Fibroblast of lung (primary cell): Measurements from ENCODE around the gene CAVIN1. TPM values are rescaled to one million over a fixed set of nuclear protein-coding genes. Genes with fewer than 3 reads are reported as not detected.

Experiments used
- DNase-seq, 2 donors: peaks; one replicate each; pipeline versions ENCODE4 v3.0.0 to v3.0.0-alpha.2; 2010; ENCODE audit warnings: low read depth in 2 of 2
- H2AFZ ChIP-seq: 2 replicates; pipeline ENCODE4 v1.5.1; 2012; ENCODE audit warnings: low read length, control low read depth, inconsistent platforms
- H3K27ac ChIP-seq: 2 replicates; pipeline ENCODE4 v1.5.1; 2011; ENCODE audit warnings: low read length, control low read depth; ENCODE audit not compliant: insufficient read depth
- H3K27me3 ChIP-seq: 2 replicates; pipeline ENCODE4 v1.5.1; 2011; ENCODE audit warnings: mild to moderate bottlenecking, low read length; ENCODE audit not compliant: control insufficient read depth, insufficient read depth
- H3K36me3 ChIP-seq: 2 replicates; pipeline ENCODE4 v1.5.1; 2011; ENCODE audit warnings: low read length; ENCODE audit not compliant: control insufficient read depth, insufficient read depth
- H3K4me1 ChIP-seq: 2 replicates; pipeline ENCODE4 v1.5.1; 2011; ENCODE audit warnings: low read length; ENCODE audit not compliant: control insufficient read depth, insufficient read depth; ENCODE audit errors: extremely low read depth
- H3K4me2 ChIP-seq: 2 replicates; pipeline ENCODE4 v1.5.1; 2011; ENCODE audit warnings: low read length, control low read depth; ENCODE audit not compliant: insufficient read depth; ENCODE audit errors: extremely low read depth
- H3K4me3 ChIP-seq, 4 experiments: fragments of 200-600 bp in 1 of 4; sonication (generic) in 1 of 4; replicated peaks in 1 of 4; 2 replicates each; pipeline ENCODE4 v1.5.1; 2011 to 2016; ENCODE audit warnings: low read length in 4 of 4, low read depth in 3 of 4, mild to moderate bottlenecking in 3 of 4, control low read depth in 2 of 4, inconsistent platforms in 1 of 4, mixed read lengths in 1 of 4; ENCODE audit not compliant: insufficient read depth in 1 of 4; ENCODE audit errors: control extremely low read depth in 1 of 4
- H3K79me2 ChIP-seq: 2 replicates; pipeline ENCODE4 v1.5.1; 2012; ENCODE audit warnings: mild to moderate bottlenecking, low read length, inconsistent platforms; ENCODE audit not compliant: control insufficient read depth, insufficient read depth
- H3K9ac ChIP-seq: 2 replicates; pipeline ENCODE4 v1.5.1; 2011; ENCODE audit warnings: mild to moderate bottlenecking, low read length, control low read depth; ENCODE audit not compliant: insufficient read depth
- H3K9me3 ChIP-seq: 2 replicates; pipeline ENCODE4 v1.5.1; 2012; ENCODE audit warnings: low read depth, low read length; ENCODE audit not compliant: control insufficient read depth, insufficient read depth
- H4K20me1 ChIP-seq: 2 replicates; pipeline ENCODE4 v1.5.1; 2011; ENCODE audit warnings: low read length; ENCODE audit not compliant: control insufficient read depth, insufficient read depth; ENCODE audit errors: extremely low read depth
- CTCF ChIP-seq, 2 donors: IDR thresholded peaks in 1 of 2; conservative IDR thresholded peaks in 1 of 2; 1 replicate in 1 of 2; 2 replicates in 1 of 2; pipeline ENCODE4 v1.5.1; 2011 to 2012; ENCODE audit warnings: low read length in 2 of 2, control low read depth in 1 of 2, inconsistent platforms in 1 of 2, low read depth in 1 of 2, mild to moderate bottlenecking in 1 of 2
- EZH2 ChIP-seq: IDR thresholded peaks from 2 replicates; pipeline ENCODE4 v1.5.1; 2012; ENCODE audit warnings: low read length, control low read depth, mild to moderate bottlenecking; ENCODE audit errors: missing control alignments
- polyA plus RNA-seq, 2 donors: library from polyadenylated mRNA; depleted of rRNA in 1 of 2; stranded (reverse) in 1 of 2; unstranded in 1 of 2; fragments of >200 nt; gene quantifications; 2 replicates each; pipeline ENCODE4 v1.2.1, GENCODE V29; 2011 to 2012; ENCODE audit warnings: missing spikeins in 1 of 2
- total RNA-seq: library from RNA; depleted of rRNA; stranded (reverse); fragments of >200 nt; gene quantifications from 2 replicates; pipeline ENCODE4 v1.2.1, GENCODE V29; 2014

CAVIN1 gene
- total and polyA plus RNA-seq, 2 donors (not counting 1 experiment from before 2014, with no cell fraction given) = 372 to 490 TPM

DNA sequence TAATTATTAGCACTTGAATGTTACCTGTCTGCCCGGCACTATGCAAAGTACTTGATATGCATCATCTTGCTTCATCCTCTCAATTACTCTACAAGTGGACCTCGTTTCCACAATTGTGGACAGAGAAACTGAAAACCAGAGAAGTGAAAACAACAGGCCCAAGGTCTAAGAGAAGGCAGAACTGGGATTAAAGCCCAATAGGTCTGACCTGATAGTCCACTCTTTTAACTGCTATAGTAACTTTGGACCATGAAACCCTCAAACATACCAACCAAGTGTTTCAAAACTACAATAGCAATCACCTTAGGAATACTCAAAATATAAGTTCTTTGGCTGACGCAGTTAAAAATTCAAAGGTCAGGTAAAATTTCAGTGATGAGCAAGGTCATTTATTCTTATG lies 42.1 kb downstream of the CAVIN1 start:
- no peak for TF ChIP-seq EZH2
- TF ChIP-seq CTCF (conservative IDR thresholded peaks at IDR 0.05 in 1 of 2, IDR thresholded peaks at IDR 0.05 in 1 of 2; ENCODE audit: low read depth in 1 of 2, low read length in 2 of 2) = no peak
- H3K36me3 ChIP-seq = no peaks in the 10 kb centered on the region
- H4K20me1 ChIP-seq = no peaks in the 10 kb centered on the region

DNA sequence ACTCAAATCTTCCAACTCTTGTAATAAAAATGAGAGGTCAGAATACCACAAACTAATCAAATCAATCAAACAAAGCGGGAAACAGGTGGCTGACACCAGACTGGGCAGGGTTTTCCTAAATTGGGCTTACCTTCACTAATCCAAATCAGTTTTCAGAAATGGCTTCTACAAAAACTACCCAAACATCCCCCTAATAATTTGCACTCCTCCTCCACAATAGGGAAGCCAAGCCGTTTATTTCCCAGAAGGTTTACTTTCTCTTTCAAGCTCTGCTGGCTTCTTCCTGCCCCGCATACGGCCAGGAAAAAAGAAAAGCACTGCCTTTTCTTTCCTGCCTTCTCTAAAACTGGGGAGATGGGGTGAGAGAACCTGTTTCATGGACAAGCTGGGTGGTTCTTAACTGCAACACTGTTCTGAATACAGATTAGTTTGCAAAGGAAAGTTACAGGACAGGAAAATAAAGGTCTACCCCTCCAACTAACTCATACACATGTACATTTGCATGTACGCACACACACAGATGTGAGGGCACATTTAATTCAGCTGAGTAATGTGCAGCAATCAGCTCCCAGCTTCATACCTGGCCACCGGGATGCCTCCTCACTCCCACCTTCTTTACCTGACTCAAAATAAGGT lies 44.0 kb downstream of the CAVIN1 start:
- peak; percentile 42 for DNase-seq
- no peaks in the 10 kb centered on the region for H4K20me1 ChIP-seq

More for the DNA sequence above, 42.1 kb downstream of the CAVIN1 start:
- Histone ChIP-seq H3K9ac (no peak overlapping the region), H3K79me2 (peaks cover 79% of the 10 kb centered on the region), H3K9me3 (no peaks in the 10 kb centered on the region), H3K27ac (no peak overlapping the region), H2AFZ (no peak overlapping the region), H3K27me3 (no peaks in the 10 kb centered on the region), H3K4me3 (no peak overlapping the region), H3K4me2 (no peak overlapping the region), H3K4me1 (peaks cover 3% of the 10 kb centered on the region)
- no peak for DNase-seq

More for the DNA sequence above, 44.0 kb downstream of the CAVIN1 start:
- H3K9me3 ChIP-seq = no peaks in the 10 kb centered on the region
- peaks cover 3% of the 10 kb centered on the region for H3K4me1 ChIP-seq
- H3K4me2 ChIP-seq = peak overlapping the region; percentile 90
- no peak overlapping the region for H2AFZ ChIP-seq
- H3K79me2 ChIP-seq = peaks cover 68% of the 10 kb centered on the region
- H3K9ac ChIP-seq = no peak overlapping the region
- H3K4me3 ChIP-seq = peak overlapping the region; percentile 33 to 43 (median 38)
- peak overlapping the region; percentile 61 for H3K27ac ChIP-seq
- TF ChIP-seq EZH2 (no peak), CTCF (conservative IDR thresholded peaks at IDR 0.05 in 1 of 2, IDR thresholded peaks at IDR 0.05 in 1 of 2; ENCODE audit: low read depth in 1 of 2, low read length in 2 of 2) (no peak)
- H3K36me3 ChIP-seq = no peaks in the 10 kb centered on the region
- no peaks in the 10 kb centered on the region for H3K27me3 ChIP-seq
